ENCODE data around the gene MS4A14.
"Not testable (repeated sequence)": the region's sequence is repeated elsewhere in the genome, so short reads cannot be mapped to it uniquely, and the experiment has no call there.

MS4A14 gene

GRCh38 chr11:60447846-60448245 is 51.6 kb downstream of the MS4A14 start:
- H3K4me3 ChIP-seq (ENCODE audit: low read depth, low read length): no peak overlapping the region
- DNase-seq (ENCODE audit: low read depth): no peak
- TF ChIP-seq CTCF (IDR thresholded peaks at IDR 0.05; ENCODE audit: low read depth, low read length) (no peak), MAX (IDR thresholded peaks at IDR 0.05; ENCODE audit: low read depth, low read length) (no peak), POLR2A (IDR thresholded peaks at IDR 0.05; ENCODE audit: extremely low read depth, insufficient read length) (no peak), MYC (IDR thresholded peaks at IDR 0.05; ENCODE audit: low read depth, low read length) (no peak)

GRCh38 chr11:60451185-60451584 is 54.9 kb downstream of the MS4A14 start:
- not testable (repeated sequence) for DNase-seq (ENCODE audit: low read depth); H3K4me3 ChIP-seq (ENCODE audit: low read depth, low read length)

- no peak overlapping the region for H3K4me3 ChIP-seq (ENCODE audit: low read depth, low read length)
- DNase-seq (ENCODE audit: low read depth): no peak
- TF ChIP-seq CTCF (IDR thresholded peaks at IDR 0.05; ENCODE audit: low read depth, low read length) (no peak), MAX (IDR thresholded peaks at IDR 0.05; ENCODE audit: low read depth, low read length) (no peak), POLR2A (IDR thresholded peaks at IDR 0.05; ENCODE audit: extremely low read depth, insufficient read length) (no peak), MYC (IDR thresholded peaks at IDR 0.05; ENCODE audit: low read depth, low read length) (no peak)
Observed at GRCh38 chr11:60454212-60454611, 58.0 kb downstream of the MS4A14 start.

GRCh38 chr11:60455531-60456042 is 59.3 kb downstream of the MS4A14 start, which contains the start of gene MS4A1:
Gene MS4A1, plus strand, starts transcription at chr11:60455847. Its CDS starts 6,528 bp downstream, at chr11:60462375.
- DNase-seq (ENCODE audit: low read depth): no peak
- TF ChIP-seq CTCF (IDR thresholded peaks at IDR 0.05; ENCODE audit: low read depth, low read length): no peak
- no peak for TF ChIP-seq MAX (IDR thresholded peaks at IDR 0.05; ENCODE audit: low read depth, low read length)
- TF ChIP-seq POLR2A (IDR thresholded peaks at IDR 0.05; ENCODE audit: extremely low read depth, insufficient read length): no peak
- TF ChIP-seq MYC (IDR thresholded peaks at IDR 0.05; ENCODE audit: low read depth, low read length): no peak
- H3K4me3 ChIP-seq (ENCODE audit: low read depth, low read length): no peak within 1 kb of the TSS

- TF ChIP-seq POLR2A (IDR thresholded peaks at IDR 0.05; ENCODE audit: extremely low read depth, insufficient read length) (no peak), MYC (IDR thresholded peaks at IDR 0.05; ENCODE audit: low read depth, low read length) (no peak)
- no peak for DNase-seq (ENCODE audit: low read depth)
- no peak overlapping the region for H3K4me3 ChIP-seq (ENCODE audit: low read depth, low read length)
Observed at GRCh38 chr11:60457576-60457975, 61.3 kb downstream of the MS4A14 start.

- no peak overlapping the region for H3K4me3 ChIP-seq (ENCODE audit: low read depth, low read length)
- TF ChIP-seq MAX (IDR thresholded peaks at IDR 0.05; ENCODE audit: low read depth, low read length): no peak
- no peak for DNase-seq (ENCODE audit: low read depth)
Observed at GRCh38 chr11:60459345-60459744, 63.1 kb downstream of the MS4A14 start.
